HG03565 (cell line): Measurements from ENCODE around the gene EIF2S2.

Source experiments
- ATAC-seq: cut with Tn5 transposase; IDR thresholded peaks from one replicate; pipeline ENCODE4 v1.9.1; 2021; ENCODE audit warnings: mild to moderate bottlenecking, moderate library complexity; ENCODE audit not compliant: unreplicated experiment

Gene EIF2S2

GRCh38 chr20:34066476-34067090 is 45.5 kb downstream of the EIF2S2 start:
- no peak for ATAC-seq

GRCh38 chr20:34065260-34065659 is 46.8 kb downstream of the EIF2S2 start:
- no peak for ATAC-seq

- ATAC-seq: no peak
Measured at GRCh38 chr20:34064286-34064685, 47.8 kb downstream of the EIF2S2 start.

- ATAC-seq: no peak
Measured at GRCh38 chr20:34062570-34063482, 49.2 kb downstream of the EIF2S2 start.

- ATAC-seq: peak; percentile 50
Measured at GRCh38 chr20:34061695-34062094, 50.3 kb downstream of the EIF2S2 start.

- no peak for ATAC-seq
Measured at GRCh38 chr20:34060970-34061369, 51.1 kb downstream of the EIF2S2 start.

GRCh38 chr20:34058831-34059230 is 53.2 kb downstream of the EIF2S2 start:
- no peak for ATAC-seq

GRCh38 chr20:34055290-34055689 is 56.8 kb downstream of the EIF2S2 start:
- ATAC-seq: no peak

- no peak for ATAC-seq
Measured at GRCh38 chr20:34052414-34052813, 59.6 kb downstream of the EIF2S2 start.

- ATAC-seq: no peak
Measured at GRCh38 chr20:34049897-34050695, 61.9 kb downstream of the EIF2S2 start.

- ATAC-seq: no peak
Measured at GRCh38 chr20:34049389-34049788, 62.7 kb downstream of the EIF2S2 start.

GRCh38 chr20:34047917-34048316 is 64.1 kb downstream of the EIF2S2 start:
- no peak for ATAC-seq

- ATAC-seq: no peak
Measured at GRCh38 chr20:34047010-34047687, 64.9 kb downstream of the EIF2S2 start.

- ATAC-seq: no peak
Measured at GRCh38 chr20:34045930-34046725, 65.9 kb downstream of the EIF2S2 start.

- ATAC-seq: no peak
Measured at GRCh38 chr20:34045294-34045693, 66.7 kb downstream of the EIF2S2 start.

GRCh38 chr20:34043025-34043424 is 69.0 kb downstream of the EIF2S2 start:
- ATAC-seq: no peak

- no peak for ATAC-seq
Measured at GRCh38 chr20:34042262-34042661, 69.8 kb downstream of the EIF2S2 start.

GRCh38 chr20:34041226-34041625 is 70.8 kb downstream of the EIF2S2 start:
- ATAC-seq: no peak

- ATAC-seq: no peak
Measured at GRCh38 chr20:34040300-34040995, 71.6 kb downstream of the EIF2S2 start.
